NCI-H748 (cell line): ENCODE measurements around the gene CENPP.

ENCODE experiments used
- DNase-seq: peaks from one replicate; lab custom pipeline; 2025; ENCODE audit not compliant: unreplicated experiment; lab: John Stamatoyannopoulos, UW

The CENPP gene

DNA sequence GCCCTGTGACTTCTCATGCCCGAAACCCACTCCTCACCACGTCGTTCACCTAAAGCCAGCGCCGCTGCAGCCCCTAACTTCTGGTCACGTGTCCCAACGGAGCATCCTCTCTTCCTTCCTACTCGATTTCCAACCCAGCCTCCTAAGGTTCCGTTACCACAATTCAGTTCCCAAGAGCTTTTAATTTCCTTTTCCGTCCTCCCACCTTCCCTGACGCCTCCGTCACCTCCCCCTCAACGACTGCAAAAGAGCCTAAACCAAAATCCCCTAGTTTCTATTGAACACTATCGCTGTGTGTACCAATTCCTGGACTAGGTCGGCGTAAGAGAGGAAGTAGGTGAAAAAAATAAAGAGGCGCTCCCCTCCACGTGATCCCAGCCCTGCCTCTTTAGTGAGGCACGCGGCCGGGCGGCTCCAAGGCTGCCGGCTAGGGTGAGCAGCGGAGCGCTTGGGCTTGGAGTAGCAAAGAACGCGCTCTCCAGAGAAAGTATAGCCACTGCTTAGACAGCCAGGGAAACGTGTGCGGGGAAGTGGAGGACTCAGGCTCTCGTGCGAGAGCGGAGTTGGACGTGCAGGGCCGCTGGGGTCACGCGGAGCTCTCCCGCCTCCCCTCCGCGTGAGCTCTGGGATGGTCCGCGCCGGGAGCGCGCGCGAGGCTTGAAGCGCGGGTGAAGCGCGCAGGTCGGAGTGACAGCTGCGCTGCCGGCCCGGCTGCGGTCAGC, at the start of gene CENPP, which contains the start of gene NOL8:
Gene CENPP (plus strand): TSS at position 685 of the 722 bp plus-strand sequence.
Gene NOL8 (minus strand): TSS at position 82 of the 722 bp plus-strand sequence. CDS start 1,189 bp downstream, outside the sequence.
- peak; percentile 91 for DNase-seq

DNA sequence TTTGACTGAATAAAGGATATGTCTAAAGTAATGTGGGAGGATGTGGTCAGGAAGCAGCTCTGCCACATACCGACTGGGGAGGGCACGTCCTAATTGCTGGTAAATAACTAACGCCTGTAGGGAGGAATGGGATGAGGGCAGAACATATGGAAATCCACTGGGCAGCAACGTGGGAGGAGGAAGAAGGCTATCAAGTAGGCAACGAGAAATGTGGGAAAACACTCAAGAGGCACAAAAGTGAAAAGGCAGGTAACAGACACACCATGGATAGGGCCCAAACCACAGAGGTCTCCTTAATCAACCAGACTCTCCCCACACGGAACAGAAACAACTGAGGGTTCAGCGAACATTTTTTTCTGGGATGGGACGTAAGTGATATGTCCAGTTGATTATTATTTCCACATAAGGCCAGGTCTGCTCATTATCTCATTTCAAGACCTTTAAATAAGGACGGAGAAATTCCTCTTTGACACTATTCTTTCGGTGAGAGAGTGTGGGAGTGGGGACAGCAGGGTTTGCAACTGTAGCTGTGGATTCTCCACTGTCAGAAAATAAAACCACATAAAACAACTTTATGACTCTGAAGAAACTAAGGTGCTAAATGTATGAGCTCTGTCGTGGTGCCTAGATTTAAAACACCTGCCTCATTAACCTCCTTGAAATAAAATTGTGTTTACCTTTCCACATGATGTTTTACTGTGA, 49.3 kb upstream of the CENPP start:
- DNase-seq, result no peak

DNA sequence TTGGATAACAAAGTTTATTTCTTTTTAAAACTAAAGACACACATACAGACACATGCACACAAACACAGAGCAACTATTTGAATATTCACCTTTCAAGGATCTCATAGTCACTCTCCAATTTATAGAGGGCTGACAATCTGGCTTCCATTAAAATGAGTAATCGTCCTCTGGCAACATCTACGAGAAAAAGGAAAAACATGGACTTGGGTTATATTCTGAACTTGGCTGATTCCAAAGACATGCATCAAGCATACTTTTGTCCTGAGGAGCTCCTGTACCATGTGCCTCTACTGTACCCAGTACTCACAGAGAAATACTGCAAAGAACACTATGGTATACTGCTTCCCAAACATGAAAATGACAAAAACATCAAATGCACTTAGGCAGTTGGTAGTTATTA, 47.6 kb upstream of the CENPP start:
- no peak for DNase-seq

DNA sequence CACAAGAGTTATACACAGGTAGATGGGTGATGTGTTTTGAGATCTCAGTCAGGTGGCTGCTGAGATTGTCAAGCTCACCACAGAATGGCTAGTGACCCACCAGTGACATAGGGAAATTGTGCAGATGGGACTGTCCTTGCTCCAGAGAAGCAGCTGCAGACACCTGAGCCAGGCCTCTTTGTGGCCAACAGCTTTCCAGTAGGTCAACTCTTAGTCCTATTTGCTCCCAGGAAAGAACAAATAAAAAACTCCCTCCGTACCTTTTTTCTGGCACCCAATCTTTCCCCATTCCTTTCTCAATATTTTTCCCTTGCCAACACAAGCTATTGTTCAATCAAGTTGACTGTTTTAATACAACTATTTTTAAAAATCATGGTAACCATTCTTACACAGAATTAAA, 46.5 kb upstream of the CENPP start:
- DNase-seq, result no peak

DNA sequence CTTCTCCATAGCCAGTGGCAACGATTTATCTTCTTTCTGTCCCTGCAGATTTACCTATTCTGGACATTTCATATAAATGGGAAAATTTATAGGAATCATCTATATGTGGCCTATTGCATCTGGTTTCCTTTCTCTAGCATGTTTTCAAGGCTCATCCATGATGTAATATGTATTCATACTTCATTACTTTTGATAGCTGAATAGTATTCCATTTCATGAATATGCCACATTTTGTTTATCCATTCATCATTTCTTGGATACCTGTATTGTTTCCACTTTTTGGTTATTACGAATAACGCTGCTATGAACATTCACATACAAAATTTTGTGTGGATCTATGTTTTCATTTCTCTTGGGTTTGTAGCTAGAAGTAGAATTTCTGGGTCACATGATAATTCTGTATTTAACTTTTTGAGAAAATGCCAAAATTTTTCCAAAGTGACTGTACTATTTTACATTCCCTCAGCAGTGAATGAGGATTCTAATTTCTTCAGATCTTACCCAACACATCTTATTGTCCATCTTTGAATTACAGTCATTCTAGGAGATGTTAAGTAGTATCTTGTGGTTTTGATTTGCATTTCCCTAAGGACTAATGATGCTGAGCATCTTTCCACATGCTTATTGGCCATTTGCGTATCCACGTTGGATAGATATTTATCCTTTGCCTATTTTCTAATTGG, 35.9 kb upstream of the CENPP start:
- DNase-seq, result no peak

DNA sequence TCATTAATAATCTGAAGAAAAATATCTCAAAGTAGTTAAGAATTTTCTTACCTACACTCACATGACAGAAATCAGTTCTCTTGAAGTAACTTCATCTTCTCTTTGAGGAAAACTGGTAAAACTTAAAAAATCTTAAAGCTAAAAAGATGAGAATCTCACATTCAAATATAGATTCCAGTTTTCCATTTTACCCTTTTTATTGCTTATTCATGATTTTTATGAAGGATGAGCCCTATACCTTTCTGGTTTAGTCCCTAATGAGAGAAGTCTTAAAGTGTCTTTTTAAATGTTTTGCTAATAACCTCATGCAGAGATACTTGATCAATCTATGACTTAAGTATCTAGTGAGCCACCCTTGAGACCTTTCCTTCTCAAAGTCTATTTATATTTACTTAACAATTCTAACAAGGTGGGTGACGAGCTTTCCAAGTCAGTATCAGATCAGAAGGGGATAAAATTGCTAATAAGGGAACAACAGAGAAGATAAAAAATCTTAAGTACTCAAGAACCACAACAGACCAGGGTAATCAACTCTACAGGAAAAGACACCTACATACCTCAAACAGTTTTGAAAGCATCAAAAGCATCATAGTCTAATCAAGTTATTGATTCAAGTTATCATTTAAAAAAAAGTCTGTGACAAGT, 34.8 kb upstream of the CENPP start:
- no peak for DNase-seq

DNA sequence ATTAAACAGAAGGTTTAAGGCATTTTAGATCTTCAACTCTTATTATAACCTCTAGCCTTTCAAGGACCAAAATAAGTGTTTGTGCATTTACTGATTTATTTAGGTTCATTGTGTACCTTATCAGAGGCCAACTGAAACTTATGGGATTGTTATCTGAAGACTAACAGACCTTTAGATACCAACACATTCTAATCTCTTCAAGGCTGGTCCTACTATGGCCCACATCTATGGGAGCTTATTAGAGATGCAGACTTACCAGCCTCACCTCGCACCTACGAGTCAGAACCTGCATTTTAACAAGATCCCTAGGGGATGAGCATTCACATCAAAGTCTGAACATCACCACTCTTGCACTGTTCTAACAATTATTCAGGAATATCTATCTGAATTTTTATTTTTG, 34.2 kb upstream of the CENPP start:
- DNase-seq, result no peak

DNA sequence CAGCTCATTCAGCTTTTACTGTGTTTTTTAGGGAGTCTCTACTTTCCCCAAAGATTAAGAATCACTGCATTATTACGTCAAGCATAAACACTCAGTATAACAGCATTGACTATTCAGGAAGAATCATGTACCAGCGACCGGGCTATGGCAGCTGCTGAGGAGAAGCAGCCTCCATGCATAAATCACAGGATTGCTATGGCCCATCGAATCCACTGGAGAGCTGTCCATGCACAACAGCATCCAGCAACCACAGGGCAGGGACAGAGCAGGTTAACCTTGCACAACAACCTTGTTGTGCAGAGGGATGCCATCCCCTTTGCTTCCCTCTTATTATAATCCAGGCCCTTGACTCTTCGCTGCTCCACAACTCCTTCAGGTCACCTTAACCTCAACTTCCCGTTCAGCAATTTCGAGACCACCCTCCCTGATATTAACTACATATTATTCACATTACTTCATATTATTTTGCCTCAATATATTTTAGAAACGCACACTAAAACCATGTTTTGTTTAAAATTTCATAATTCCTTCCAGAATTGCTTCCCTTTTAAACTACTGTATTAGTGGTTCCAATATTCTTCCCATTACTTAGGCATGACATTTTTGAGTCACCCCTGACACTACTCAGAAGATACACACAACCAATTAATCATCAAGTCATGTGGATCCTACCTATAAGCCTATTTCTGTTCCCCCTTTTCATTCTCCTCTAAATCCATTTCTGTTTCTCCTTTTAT, 33.2 kb upstream of the CENPP start:
- DNase-seq, result no peak

DNA sequence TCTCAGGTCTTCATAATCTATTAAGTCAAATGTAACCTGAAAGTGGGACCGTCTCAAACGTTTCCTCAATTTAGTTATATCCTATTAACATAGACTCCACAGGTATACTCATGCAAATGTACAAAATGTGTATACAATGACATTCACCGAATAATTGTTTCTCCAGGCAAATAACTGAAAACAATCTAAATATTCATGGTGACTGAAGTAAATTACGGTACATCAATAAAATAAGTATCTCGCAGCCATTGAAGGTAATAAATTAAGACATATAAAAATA, 32.7 kb upstream of the CENPP start:
- DNase-seq, result no peak

DNA sequence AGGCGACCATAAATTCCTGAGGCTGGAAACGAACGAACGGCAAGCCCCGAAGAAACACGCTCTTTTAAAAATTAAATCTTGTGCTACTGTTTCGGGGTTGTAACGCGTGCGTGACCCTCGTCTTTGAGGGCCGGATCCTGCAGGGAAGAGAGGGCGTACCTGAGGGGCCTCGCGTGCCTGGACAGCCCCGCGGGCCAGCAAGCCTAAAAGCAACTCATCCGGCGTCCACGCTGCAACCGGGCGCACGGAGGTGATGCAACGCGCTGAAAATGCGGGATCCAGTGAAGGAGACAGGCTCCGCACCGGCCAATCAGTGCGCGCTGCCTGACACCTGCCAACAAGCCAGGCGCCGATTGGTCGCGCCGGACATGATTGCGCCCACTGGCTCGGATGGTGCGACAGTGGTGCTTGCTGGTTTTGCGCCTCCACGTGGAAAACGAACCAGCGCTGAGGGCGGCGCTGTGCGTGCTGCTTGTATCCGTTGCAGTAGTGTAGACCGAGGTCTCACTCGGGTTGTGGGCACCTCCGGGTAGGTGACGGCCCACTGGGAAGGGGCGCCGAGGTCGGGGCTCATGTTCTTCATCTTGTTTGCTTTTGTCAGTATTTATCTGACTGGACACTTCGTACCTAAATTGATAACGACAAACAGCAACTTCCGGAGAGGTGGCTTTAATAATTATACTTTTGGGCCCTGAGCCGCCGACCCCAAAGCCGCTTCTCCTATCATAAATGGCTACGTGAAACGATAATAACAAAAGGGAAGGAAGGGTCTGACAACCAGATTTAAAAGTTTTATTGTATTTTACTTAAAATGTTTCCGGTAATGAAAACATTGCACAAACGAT, 32.1 kb upstream of the CENPP start, which contains the start of gene IARS1:
Gene IARS1 (minus strand): TSS at position 246 of the 845 bp plus-strand sequence. CDS start 4,278 bp downstream, outside the sequence.
- peak; percentile 98 for DNase-seq

DNA sequence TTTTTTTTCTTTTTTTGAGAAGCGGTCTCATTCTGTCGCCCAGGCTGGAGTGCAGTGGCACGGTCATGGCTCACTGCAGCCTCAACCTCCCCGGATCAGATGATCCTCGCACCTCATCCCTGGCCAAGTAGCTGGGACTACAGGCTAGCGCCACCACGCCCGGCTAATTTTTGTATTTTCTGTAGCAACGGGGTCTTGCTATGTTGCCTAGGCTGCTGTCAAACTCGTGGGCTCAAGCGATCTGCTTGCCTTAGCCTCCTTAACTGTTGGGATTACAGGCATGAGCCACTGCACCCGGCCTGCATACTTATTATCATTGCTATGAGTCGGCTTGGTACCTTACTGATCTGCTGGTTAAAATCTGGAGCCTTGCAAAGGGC, 31.5 kb upstream of the CENPP start:
- peak; percentile 24 for DNase-seq

DNA sequence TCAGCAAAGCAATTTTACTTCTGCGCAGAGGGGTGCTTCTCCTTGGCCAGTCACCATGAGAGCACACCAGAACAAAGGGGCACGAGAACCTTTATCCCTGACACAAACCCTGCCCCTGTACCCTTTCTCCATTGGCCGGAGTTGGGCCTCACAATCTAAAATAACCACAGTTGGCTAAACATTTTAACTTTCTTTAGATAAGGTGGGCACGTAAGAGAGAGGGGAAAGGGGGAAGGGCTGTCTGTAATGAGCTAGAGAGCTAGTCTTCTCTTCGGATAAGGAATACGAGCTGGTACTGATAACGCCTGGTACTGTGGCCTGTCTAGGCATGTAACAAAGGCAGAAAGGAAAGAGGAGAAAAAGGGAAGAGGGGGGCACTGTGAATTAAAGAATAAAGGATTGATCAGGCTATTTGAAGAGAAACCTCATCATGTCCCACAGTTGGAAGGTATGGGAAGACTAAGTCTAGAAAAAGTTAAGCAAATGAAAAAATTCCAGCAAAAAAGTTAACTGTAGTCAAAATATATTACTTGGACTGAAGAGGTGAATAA, 30.4 kb upstream of the CENPP start:
- DNase-seq, result no peak

DNA sequence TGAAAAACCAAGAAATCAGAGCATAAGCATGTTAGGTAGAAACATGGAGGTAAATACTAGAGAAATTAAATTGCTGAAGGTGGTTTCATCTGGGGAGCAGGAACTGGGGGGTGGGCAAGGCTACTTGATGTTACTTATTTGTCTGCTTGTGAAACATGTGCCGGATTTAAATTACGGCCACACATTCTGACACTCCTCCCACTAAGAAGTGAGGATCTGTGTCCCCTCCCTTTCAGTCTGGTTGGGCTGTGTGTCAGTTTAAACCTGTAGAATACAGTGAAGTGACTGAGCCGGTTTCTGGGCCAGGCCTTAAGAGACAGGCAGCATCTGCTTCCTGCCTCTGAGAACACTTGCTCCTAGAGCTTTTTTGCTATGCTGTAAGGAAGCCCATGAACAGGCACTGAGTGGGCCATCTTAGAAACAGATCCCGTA, 29.9 kb upstream of the CENPP start:
- no peak for DNase-seq

DNA sequence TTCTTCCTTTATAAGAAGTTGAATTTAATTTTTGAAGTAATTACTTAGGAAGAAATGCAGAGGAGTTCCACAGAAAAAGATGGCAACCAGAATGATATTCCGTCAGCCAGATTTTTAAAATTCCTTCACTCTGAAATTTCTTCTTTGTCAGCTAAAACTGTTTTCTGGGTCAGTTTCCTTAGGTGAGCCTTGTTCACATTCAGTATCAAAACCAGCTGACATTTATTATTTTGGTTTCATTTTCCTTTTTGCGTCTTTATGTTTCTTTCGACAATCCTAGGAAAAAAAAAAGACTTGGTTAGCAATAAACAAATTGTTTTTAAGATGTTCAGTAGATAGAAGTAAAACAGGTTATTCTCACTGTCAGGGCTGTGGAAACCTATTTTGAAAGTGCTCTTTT, 28.1 kb upstream of the CENPP start:
- DNase-seq, result no peak

DNA sequence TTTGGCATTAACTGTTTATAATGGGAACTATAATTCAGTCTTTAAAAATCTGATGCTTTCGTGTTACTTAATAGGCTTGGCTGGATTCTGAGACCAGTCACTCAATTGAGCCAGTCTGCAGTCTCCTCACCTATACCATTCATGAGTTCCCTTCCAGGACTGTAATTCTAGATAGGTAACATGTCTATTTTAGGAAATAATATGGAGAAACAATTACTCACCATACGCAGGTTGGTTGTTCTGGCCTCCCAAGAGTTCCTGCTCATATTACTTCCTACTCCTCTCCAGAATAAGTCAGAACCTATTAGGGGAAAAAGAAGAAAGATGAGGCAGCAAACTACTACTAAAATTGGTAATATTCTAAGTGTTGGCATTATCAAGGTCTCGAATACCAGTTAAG, 27.7 kb upstream of the CENPP start:
- DNase-seq, result no peak

DNA sequence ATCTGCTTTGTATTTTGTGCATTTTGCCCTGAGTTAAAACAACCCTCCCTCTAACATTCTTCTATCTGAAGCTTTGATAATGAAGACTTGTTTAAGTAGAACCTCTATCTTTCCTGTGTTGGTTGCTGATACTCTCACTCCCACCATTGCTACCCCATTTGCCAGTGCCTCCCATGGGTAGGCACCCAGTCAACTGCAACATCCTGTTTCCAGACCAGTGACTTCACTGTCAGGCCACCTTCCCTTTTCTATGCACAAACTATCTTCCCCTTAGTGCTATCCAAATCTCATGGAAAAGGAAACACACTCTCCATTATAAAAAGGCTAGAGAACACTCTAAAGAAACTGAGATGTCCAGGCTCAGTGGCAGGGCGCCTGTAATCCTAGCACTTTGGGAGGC, 26.6 kb upstream of the CENPP start:
- no peak for DNase-seq

DNA sequence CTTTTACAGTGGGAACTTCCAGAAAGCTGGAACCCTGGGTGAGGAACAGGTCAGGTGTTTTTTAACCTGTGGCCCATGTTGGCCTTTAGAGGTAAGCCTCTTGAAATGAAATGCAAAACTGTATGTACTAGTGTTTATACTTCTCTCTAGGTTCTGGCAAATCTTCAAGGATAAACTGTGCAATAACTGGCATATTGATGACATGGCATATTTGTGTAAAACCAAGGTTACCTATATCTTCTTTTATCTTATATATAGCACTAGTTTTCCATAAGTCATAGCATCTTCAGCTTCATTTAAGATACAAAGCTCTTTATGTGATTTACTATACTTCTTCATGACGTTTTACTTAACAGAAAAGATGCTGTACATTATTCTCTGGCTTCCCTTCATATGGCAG, 24.8 kb upstream of the CENPP start:
- no peak for DNase-seq

DNA sequence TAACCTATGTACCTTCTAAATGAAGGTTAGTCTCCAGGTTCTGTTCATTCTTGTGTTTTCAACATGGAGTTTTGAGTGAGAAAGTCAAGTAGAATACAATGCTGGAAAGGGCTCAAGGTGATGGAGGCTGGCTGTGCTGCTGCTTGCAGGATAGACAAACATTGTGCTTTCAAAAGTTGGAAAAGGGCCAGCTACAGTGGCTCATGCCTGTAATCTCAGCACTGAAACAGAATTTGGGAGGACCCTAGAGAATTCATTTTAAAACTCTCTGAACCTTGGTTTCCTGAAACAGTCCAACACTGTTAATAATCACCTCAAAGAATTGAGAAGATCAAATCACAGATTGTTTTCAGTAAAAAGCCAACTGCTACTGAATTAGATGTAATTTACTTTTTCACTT, 16.9 kb upstream of the CENPP start:
- no peak for DNase-seq

DNA sequence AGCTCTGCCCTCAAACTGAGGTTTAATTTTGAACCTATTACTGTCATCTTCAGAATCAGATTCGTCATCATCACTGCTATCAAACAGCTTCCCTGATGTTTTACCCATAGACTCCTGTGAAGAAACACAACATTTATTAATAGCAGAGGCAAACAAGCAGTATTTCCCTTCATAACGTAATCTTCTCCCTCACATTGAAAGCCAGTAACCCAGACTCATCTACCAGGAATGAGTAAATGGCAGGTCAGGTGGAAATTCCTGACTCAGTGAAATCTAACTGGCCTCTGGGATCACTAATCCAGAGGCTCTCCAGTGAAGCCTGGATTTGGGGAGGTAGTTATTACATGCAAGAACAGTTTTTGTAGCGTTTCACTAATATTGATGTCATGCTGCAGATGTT, 15.2 kb upstream of the CENPP start:
- DNase-seq, result no peak
